SK-N-SH treated with all-trans-retinoic acid at 6 μM for 48 hours (cell line): ENCODE results near the gene IGHMBP2.

Experiments used
- ATAC-seq: fragments of 200-7000 bp; cut with Tn5 transposase; 3 replicates; pipeline ENCODE4 v1.9.1; 2020; ENCODE audit warnings: mild to moderate bottlenecking, moderate library complexity
- ARNTL ChIP-seq: fragments of 450-650 bp; formaldehyde crosslinking; IDR thresholded peaks from 2 replicates; pipeline ENCODE4 v1.5.0; 2020; ENCODE audit warnings: low read depth, mild to moderate bottlenecking, moderate library complexity, borderline replicate concordance
- BACH2 ChIP-seq: fragments of 250-450 bp; sonication (Bioruptor Pico); IDR thresholded peaks from 2 replicates; pipeline ENCODE4 v1.9.0; 2021; ENCODE audit warnings: mild to moderate bottlenecking, borderline replicate concordance
- CSDC2 ChIP-seq: fragments of 250-450 bp; sonication (Bioruptor Pico); IDR thresholded peaks from 2 replicates; pipeline ENCODE4 v1.5.0; 2020; ENCODE audit warnings: mild to moderate bottlenecking, moderate library complexity
- CSRNP3 ChIP-seq: fragments of 250-450 bp; sonication (Bioruptor Pico); IDR thresholded peaks from 2 replicates; pipeline ENCODE4 v1.5.1; 2021; ENCODE audit warnings: mild to moderate bottlenecking, moderate library complexity
- ESRRG ChIP-seq: fragments of 250-450 bp; sonication (Bioruptor Pico); IDR thresholded peaks from 2 replicates; pipeline ENCODE4 v1.6.1; 2021; ENCODE audit warnings: mild to moderate bottlenecking
- GLIS3 ChIP-seq: fragments of 250-450 bp; sonication (Bioruptor Pico); IDR thresholded peaks from 2 replicates; pipeline ENCODE4 v1.5.0; 2020; ENCODE audit warnings: mild to moderate bottlenecking, moderate library complexity
- ISL1 ChIP-seq: fragments of 250-450 bp; sonication (Bioruptor Pico); IDR thresholded peaks from 2 replicates; pipeline ENCODE4 v2.1.2; 2022; ENCODE audit warnings: mild to moderate bottlenecking, moderate library complexity
- OSR1 ChIP-seq: fragments of 250-450 bp; sonication (Bioruptor Pico); IDR thresholded peaks from 2 replicates; pipeline ENCODE4 v1.8.0; 2022; ENCODE audit warnings: moderate library complexity, mild to moderate bottlenecking, inconsistent platforms
- PPARA ChIP-seq: fragments of 250-450 bp; sonication (Bioruptor Pico); IDR thresholded peaks from 2 replicates; pipeline ENCODE4 v1.5.0; 2020; ENCODE audit warnings: mild to moderate bottlenecking, borderline replicate concordance
- RARB ChIP-seq: fragments of 250-450 bp; sonication (Bioruptor Pico); IDR thresholded peaks from 2 replicates; pipeline ENCODE4 v1.8.0; 2021; ENCODE audit warnings: mild to moderate bottlenecking, moderate library complexity
- SNAI2 ChIP-seq: fragments of 250-450 bp; sonication (Bioruptor Pico); IDR thresholded peaks from 2 replicates; pipeline ENCODE4 v1.5.0; 2020; ENCODE audit warnings: mild to moderate bottlenecking, moderate library complexity
- TCF4 ChIP-seq: fragments of 250-450 bp; sonication (Bioruptor Pico); IDR thresholded peaks from 2 replicates; pipeline ENCODE4 v1.8.0; 2021; ENCODE audit warnings: mild to moderate bottlenecking, moderate library complexity, borderline replicate concordance
- TOX ChIP-seq: fragments of 250-450 bp; sonication (Bioruptor Pico); IDR thresholded peaks from 2 replicates; pipeline ENCODE4 v1.8.0; 2021; ENCODE audit warnings: mild to moderate bottlenecking, moderate library complexity, borderline replicate concordance
- ZC3H10 ChIP-seq: fragments of 250-450 bp; sonication (Bioruptor Pico); IDR thresholded peaks from 2 replicates; pipeline ENCODE4 v1.5.1; 2021; ENCODE audit warnings: mild to moderate bottlenecking, moderate library complexity
- ZFP3 ChIP-seq: fragments of 250-450 bp; sonication (Bioruptor Pico); IDR thresholded peaks from 2 replicates; pipeline ENCODE4 v1.5.0; 2020; ENCODE audit warnings: mild to moderate bottlenecking, moderate library complexity
- ZFP30 ChIP-seq: fragments of 450-650 bp; formaldehyde crosslinking; IDR thresholded peaks from 2 replicates; pipeline ENCODE4 v1.5.0; 2022; ENCODE audit warnings: mild to moderate bottlenecking, moderate library complexity
- ZNF565 ChIP-seq: fragments of 450-650 bp; formaldehyde crosslinking; conservative IDR thresholded peaks from 2 replicates; pipeline ENCODE4 v1.5.0; 2020; ENCODE audit warnings: low read depth, mild to moderate bottlenecking, moderate library complexity
- ZNF70 ChIP-seq: fragments of 450-650 bp; formaldehyde crosslinking; IDR thresholded peaks from 2 replicates; pipeline ENCODE4 v1.5.0; 2020; ENCODE audit warnings: mild to moderate bottlenecking, moderate library complexity
- ZNF8 ChIP-seq: fragments of 450-650 bp; formaldehyde crosslinking; IDR thresholded peaks from 2 replicates; pipeline ENCODE4 v1.5.0; 2020; ENCODE audit warnings: mild to moderate bottlenecking, moderate library complexity
- TF ChIP-seq, protein P1 (sequence below): fragments of 250-450 bp; sonication (Bioruptor Pico); IDR thresholded peaks from 2 replicates; pipeline ENCODE4 v1.8.0; 2020; ENCODE audit warnings: mild to moderate bottlenecking, moderate library complexity, borderline replicate concordance
- TF ChIP-seq, protein P2 (sequence below): fragments of 250-450 bp; sonication (Bioruptor Pico); IDR thresholded peaks from 2 replicates; pipeline ENCODE4 v1.5.0; 2020; ENCODE audit warnings: mild to moderate bottlenecking, moderate library complexity
- TF ChIP-seq, protein P3 (sequence below): fragments of 250-450 bp; sonication (Bioruptor Pico); IDR thresholded peaks from 2 replicates; pipeline ENCODE4 v1.8.0; 2021; ENCODE audit warnings: low read depth, mild to moderate bottlenecking, moderate library complexity, borderline replicate concordance
- TF ChIP-seq, protein P4 (sequence below): fragments of 250-450 bp; sonication (Bioruptor Pico); IDR thresholded peaks from 2 replicates; pipeline ENCODE4 v1.5.1; 2020; ENCODE audit warnings: low read depth, mild to moderate bottlenecking, moderate library complexity

IGHMBP2 gene

GRCh38 chr11:68959465-68960293 is 56.0 kb downstream of the IGHMBP2 start:
- TF ChIP-seq, protein P1, sequence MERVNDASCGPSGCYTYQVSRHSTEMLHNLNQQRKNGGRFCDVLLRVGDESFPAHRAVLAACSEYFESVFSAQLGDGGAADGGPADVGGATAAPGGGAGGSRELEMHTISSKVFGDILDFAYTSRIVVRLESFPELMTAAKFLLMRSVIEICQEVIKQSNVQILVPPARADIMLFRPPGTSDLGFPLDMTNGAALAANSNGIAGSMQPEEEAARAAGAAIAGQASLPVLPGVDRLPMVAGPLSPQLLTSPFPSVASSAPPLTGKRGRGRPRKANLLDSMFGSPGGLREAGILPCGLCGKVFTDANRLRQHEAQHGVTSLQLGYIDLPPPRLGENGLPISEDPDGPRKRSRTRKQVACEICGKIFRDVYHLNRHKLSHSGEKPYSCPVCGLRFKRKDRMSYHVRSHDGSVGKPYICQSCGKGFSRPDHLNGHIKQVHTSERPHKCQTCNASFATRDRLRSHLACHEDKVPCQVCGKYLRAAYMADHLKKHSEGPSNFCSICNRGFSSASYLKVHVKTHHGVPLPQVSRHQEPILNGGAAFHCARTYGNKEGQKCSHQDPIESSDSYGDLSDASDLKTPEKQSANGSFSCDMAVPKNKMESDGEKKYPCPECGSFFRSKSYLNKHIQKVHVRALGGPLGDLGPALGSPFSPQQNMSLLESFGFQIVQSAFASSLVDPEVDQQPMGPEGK (CRISPR knock-in tag) = no peak
- no peak for TF ChIP-seq TOX (CRISPR knock-in tag)
- no peak for TF ChIP-seq RARB (CRISPR knock-in tag)
- no peak for TF ChIP-seq ISL1 (CRISPR knock-in tag)
- TF ChIP-seq, protein P2, sequence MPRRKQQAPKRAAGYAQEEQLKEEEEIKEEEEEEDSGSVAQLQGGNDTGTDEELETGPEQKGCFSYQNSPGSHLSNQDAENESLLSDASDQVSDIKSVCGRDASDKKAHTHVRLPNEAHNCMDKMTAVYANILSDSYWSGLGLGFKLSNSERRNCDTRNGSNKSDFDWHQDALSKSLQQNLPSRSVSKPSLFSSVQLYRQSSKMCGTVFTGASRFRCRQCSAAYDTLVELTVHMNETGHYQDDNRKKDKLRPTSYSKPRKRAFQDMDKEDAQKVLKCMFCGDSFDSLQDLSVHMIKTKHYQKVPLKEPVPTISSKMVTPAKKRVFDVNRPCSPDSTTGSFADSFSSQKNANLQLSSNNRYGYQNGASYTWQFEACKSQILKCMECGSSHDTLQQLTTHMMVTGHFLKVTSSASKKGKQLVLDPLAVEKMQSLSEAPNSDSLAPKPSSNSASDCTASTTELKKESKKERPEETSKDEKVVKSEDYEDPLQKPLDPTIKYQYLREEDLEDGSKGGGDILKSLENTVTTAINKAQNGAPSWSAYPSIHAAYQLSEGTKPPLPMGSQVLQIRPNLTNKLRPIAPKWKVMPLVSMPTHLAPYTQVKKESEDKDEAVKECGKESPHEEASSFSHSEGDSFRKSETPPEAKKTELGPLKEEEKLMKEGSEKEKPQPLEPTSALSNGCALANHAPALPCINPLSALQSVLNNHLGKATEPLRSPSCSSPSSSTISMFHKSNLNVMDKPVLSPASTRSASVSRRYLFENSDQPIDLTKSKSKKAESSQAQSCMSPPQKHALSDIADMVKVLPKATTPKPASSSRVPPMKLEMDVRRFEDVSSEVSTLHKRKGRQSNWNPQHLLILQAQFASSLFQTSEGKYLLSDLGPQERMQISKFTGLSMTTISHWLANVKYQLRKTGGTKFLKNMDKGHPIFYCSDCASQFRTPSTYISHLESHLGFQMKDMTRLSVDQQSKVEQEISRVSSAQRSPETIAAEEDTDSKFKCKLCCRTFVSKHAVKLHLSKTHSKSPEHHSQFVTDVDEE = no peak
- TF ChIP-seq, protein P3, sequence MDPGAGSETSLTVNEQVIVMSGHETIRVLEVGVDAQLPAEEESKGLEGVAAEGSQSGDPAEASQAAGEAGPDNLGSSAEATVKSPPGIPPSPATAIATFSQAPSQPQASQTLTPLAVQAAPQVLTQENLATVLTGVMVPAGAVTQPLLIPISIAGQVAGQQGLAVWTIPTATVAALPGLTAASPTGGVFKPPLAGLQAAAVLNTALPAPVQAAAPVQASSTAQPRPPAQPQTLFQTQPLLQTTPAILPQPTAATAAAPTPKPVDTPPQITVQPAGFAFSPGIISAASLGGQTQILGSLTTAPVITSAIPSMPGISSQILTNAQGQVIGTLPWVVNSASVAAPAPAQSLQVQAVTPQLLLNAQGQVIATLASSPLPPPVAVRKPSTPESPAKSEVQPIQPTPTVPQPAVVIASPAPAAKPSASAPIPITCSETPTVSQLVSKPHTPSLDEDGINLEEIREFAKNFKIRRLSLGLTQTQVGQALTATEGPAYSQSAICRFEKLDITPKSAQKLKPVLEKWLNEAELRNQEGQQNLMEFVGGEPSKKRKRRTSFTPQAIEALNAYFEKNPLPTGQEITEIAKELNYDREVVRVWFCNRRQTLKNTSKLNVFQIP = no peak
- TF ChIP-seq ZC3H10 (CRISPR knock-in tag) = no peak
- TF ChIP-seq ESRRG = no peak
- no peak for TF ChIP-seq CSRNP3 (CRISPR knock-in tag)
- no peak for TF ChIP-seq ZNF565
- TF ChIP-seq ZNF8 (CRISPR knock-in tag) = no peak
- TF ChIP-seq, protein P4, sequence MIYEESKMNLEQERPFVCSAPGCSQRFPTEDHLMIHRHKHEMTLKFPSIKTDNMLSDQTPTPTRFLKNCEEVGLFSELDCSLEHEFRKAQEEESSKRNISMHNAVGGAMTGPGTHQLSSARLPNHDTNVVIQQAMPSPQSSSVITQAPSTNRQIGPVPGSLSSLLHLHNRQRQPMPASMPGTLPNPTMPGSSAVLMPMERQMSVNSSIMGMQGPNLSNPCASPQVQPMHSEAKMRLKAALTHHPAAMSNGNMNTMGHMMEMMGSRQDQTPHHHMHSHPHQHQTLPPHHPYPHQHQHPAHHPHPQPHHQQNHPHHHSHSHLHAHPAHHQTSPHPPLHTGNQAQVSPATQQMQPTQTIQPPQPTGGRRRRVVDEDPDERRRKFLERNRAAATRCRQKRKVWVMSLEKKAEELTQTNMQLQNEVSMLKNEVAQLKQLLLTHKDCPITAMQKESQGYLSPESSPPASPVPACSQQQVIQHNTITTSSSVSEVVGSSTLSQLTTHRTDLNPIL = no peak
- TF ChIP-seq ARNTL = no peak
- TF ChIP-seq ZNF70 (CRISPR knock-in tag) = no peak
- no peak for TF ChIP-seq ZFP30 (CRISPR knock-in tag)
- no peak for TF ChIP-seq GLIS3 (CRISPR knock-in tag)
- no peak for TF ChIP-seq BACH2 (CRISPR knock-in tag)
- no peak for TF ChIP-seq SNAI2 (CRISPR knock-in tag)
- TF ChIP-seq TCF4 (CRISPR knock-in tag) = no peak
- no peak for TF ChIP-seq CSDC2 (CRISPR knock-in tag)
- ATAC-seq = no peak

DNA sequence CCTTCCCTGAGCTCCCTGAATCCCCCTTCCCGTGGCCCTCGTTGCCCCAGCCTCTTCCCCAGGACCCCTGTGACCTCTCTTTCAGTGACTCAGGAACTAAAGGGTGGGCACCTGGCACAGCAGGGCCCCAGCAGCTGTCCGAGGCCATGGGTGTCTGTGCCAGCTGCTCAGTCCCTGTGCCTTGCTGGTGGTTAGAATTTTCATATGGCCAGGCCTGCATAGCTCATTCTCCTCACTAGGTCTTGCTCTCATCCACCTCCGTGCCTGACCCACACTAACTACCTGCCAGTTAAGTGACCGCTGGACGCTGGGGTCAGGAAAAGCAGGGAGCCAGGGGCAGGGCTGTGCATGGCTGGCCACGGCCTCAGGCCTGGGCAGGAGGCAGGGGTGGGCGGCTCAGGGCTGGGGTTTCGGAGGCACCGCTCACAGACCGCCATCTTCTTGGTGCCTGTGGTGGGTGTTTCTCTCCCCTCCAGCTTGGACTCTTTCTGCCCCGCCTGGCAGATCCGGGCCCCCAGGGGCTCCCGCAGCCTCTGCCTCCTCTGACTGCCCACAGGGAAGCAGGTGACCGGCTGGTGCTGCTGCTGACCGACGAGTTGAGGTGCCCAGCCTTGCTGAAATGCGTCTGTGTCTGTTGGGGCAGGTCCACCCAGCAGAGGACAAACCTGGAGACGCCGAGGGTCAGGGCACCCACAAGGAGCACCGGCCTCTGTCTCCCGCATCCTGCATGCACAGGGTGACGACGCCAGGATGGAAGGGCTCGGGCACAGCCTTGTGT is 56.8 kb downstream of the IGHMBP2 start:
- no peak for TF ChIP-seq PPARA (CRISPR knock-in tag)
- TF ChIP-seq ZFP3 (CRISPR knock-in tag) = no peak
- TF ChIP-seq OSR1 (CRISPR knock-in tag) = no peak
- TF ChIP-seq, all 23 proteins: peak for 0
- no peak for ATAC-seq
